Panc1 (cell line): ENCODE data around the gene KCTD19. TPM values are rescaled to one million over a fixed set of nuclear protein-coding genes. Genes with fewer than 3 reads are reported as not detected.

Experiments used
- ATAC-seq: fragments of 200-7000 bp; cut with Tn5 transposase; 2 replicates; pipeline ENCODE4 v1.9.1; 2020; ENCODE audit warnings: mild to moderate bottlenecking, moderate library complexity
- BruUV-seq: library from RNA; stranded (reverse); fragments of 400-500 nt; replicated peaks from 2 replicates; lab custom pipeline; 2021; lab: Mats Ljungman, UMichigan
- CTCF ChIA-PET: fragments of 300-600 bp; sonication (Branson Sonifier 250); formaldehyde crosslinking; loops from one replicate; lab custom pipeline; 2022; ENCODE audit warnings: antibody characterized with exemption; lab: Charles Lee
- POLR2A ChIA-PET: fragments of 300-600 bp; sonication (Branson Sonifier 250); formaldehyde crosslinking; loops from one replicate; lab custom pipeline; 2022; ENCODE audit warnings: antibody characterized with exemption; lab: Charles Lee
- DNase-seq: peaks from one replicate; pipeline ENCODE4 v3.0.0-alpha.2; 2010; ENCODE audit warnings: low read depth, low spot score
- H3K27ac ChIP-seq: 2 replicates; pipeline ENCODE4 v1.5.1; 2011; ENCODE audit warnings: mild to moderate bottlenecking, low read length, inconsistent platforms
- H3K27me3 ChIP-seq: fragments of 200-500 bp; sonication (Bioruptor generic); 2 replicates; pipeline ENCODE4 v1.6.0; 2014; ENCODE audit warnings: low read length, inconsistent platforms; ENCODE audit not compliant: control insufficient read depth, insufficient read depth
- H3K36me3 ChIP-seq: fragments of 200-500 bp; sonication (Bioruptor generic); 2 replicates; pipeline ENCODE4 v1.5.1; 2014; ENCODE audit warnings: inconsistent platforms, mild to moderate bottlenecking, low read length, moderate library complexity; ENCODE audit not compliant: control insufficient read depth, insufficient read depth
- H3K4me1 ChIP-seq: 2 replicates; pipeline ENCODE4 v1.5.1; 2011; ENCODE audit warnings: inconsistent platforms, mild to moderate bottlenecking, low read length, moderate library complexity; ENCODE audit not compliant: control insufficient read depth, insufficient read depth
- H3K4me3 ChIP-seq, 2 experiments: 2 replicates each; pipeline ENCODE4 v1.5.1; 2011 to 2012; ENCODE audit warnings: low read depth in 2 of 2, low read length in 2 of 2, mild to moderate bottlenecking in 2 of 2, inconsistent platforms in 1 of 2, moderate library complexity in 1 of 2
- H3K9me3 ChIP-seq: fragments of 200-500 bp; sonication (Bioruptor generic); 2 replicates; pipeline ENCODE4 v1.5.1; 2014; ENCODE audit warnings: low read depth, mild to moderate bottlenecking, inconsistent platforms, low read length, moderate library complexity; ENCODE audit not compliant: control insufficient read depth, insufficient read depth
- POLR2AphosphoS5 ChIP-seq: IDR thresholded peaks from 2 replicates; pipeline ENCODE4 v1.6.1; 2012; ENCODE audit warnings: mild to moderate bottlenecking, low read depth, low read length, moderate library complexity
- SIN3A ChIP-seq: IDR thresholded peaks from 2 replicates; pipeline ENCODE4 v1.6.1; 2012; ENCODE audit warnings: low read depth, mild to moderate bottlenecking, low read length, moderate library complexity, borderline replicate concordance; ENCODE audit not compliant: insufficient read depth
- TCF7L2 ChIP-seq: IDR thresholded peaks from 2 replicates; pipeline ENCODE4 v1.6.1; 2011; ENCODE audit warnings: mild to moderate bottlenecking, low read depth, low read length, inconsistent platforms
- in situ Hi-C: cut with HindIII; loops from 2 replicates; pipeline ENCODE4 v1.10.0; 2016; ENCODE audit warnings: low sequenced_read_pairs, low pct_unique_long_range_greater_than_20kb
- intact Hi-C: fragments of 100-400 bp; cut with micrococcal nuclease; formaldehyde crosslinking; loops from one replicate; pipeline ENCODE4 v1.10.0; 2022; ENCODE audit not compliant: unreplicated experiment
- total RNA-seq: library from RNA; stranded (reverse); gene quantifications from one replicate; pipeline ENCODE4 v1.2.1, GENCODE V29; 2021; ENCODE audit not compliant: unreplicated experiment
- TF ChIP-seq, protein P1 (sequence below), 2 experiments: IDR thresholded peaks; 2 replicates each; pipeline ENCODE4 v1.6.1; 2011 to 2012; ENCODE audit warnings: low read depth in 2 of 2, control low read depth in 1 of 2, low read length in 1 of 2, mild to moderate bottlenecking in 1 of 2, moderate library complexity in 1 of 2; ENCODE audit not compliant: insufficient read depth in 1 of 2
- TF ChIP-seq, protein P2 (sequence below): fragments of 450-650 bp; IDR thresholded peaks from 2 replicates; pipeline ENCODE4 v1.5.1; 2017; ENCODE audit warnings: mild to moderate bottlenecking

Gene KCTD19
- total RNA-seq, 1 experiment from 2014 or later = 0.62 TPM

DNA sequence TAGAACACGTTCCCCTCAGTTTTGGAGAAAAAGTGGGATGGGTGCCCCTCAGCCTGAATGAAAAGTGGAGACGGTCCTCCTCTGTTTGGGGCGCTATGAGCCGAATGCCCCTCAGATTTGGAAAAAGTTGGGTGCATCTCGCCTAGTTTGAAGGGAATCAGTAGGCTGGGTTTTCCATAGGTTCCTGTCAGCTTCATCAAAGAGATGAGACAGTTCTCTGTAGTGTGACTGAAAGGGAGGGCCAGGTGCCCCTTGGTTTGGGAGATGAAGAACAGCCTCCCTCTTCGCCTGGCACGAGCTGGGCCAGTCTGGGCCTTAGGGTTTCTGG, 78.5 kb downstream of the KCTD19 start:
- no peaks in the 10 kb centered on the region for H3K27me3 ChIP-seq
- peaks cover 7% of the 10 kb centered on the region for H3K4me1 ChIP-seq
- in situ Hi-C loops = no loop called here

DNA sequence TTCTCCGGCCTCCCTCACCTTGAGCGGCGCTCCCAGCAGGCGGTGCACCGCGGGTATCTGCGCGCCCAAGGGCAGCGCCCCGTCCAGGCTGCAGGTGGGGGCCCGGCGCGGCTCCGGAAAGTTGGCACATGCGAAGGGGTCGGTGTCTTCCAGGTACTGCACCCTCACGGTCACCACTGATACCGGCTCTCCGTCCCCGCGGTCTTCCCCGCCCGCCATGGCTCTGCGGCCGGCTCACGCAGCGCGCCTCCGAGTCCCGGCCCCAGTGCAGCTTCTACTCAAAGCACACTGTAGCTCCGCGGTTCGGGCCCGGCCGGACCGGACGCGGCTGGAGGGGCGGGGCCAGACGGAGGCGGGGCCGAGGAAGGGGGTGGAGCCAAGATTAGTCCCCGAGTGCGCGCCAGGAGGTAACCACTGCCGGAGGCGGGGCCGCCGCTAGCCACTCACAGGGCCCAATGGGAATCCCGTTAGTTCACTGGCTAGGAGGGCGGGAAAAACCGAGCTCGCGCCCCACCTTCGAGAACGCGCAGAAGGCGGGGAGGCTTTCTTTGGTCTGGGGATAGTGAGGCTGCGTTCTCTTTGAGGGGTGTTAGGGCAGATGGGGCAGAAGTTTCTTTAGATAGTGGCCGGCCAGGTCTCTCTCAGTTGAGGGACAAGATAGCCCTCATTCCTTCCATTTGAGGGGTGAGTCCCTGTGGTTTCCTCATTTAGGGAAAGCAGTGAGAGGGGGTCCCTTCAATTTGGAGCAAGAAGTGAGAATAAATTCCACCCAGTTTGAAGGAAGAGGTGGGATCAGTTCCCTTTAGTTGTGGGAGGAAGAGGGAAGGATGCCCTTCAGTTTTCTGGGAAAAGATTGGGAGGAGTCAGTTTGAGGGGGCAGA, 79.1 kb downstream of the KCTD19 start, which contains the start of gene FHOD1:
FHOD1 (minus strand) TSS at position 290 of the 881 bp plus-strand sequence; CDS start at position 219, 71 bp downstream.
- ChIA-PET POLR2A (interaction anchor here (0.6 kb wide), 2 partner anchors 82 to 303 kb away, joined by 4 to 7 read pairs; no protein-coding TSS in a partner anchor), CTCF (interaction anchor here (0.6 kb wide), 1 partner anchor 66 kb away, joined by 6 read pairs; no protein-coding TSS in a partner anchor)
- H3K4me1 ChIP-seq = peaks cover 7% of the 10 kb centered on the region
- BruUV-seq = no TSS peak
- H3K27ac ChIP-seq = no peak within 1 kb of the TSS
- in situ Hi-C loops = no loop called here
- intact Hi-C loops = no loop called here
- no peaks in the 10 kb centered on the region; the same call in 1 of the 2 replicates for H3K36me3 ChIP-seq
- TF ChIP-seq, protein P1, sequence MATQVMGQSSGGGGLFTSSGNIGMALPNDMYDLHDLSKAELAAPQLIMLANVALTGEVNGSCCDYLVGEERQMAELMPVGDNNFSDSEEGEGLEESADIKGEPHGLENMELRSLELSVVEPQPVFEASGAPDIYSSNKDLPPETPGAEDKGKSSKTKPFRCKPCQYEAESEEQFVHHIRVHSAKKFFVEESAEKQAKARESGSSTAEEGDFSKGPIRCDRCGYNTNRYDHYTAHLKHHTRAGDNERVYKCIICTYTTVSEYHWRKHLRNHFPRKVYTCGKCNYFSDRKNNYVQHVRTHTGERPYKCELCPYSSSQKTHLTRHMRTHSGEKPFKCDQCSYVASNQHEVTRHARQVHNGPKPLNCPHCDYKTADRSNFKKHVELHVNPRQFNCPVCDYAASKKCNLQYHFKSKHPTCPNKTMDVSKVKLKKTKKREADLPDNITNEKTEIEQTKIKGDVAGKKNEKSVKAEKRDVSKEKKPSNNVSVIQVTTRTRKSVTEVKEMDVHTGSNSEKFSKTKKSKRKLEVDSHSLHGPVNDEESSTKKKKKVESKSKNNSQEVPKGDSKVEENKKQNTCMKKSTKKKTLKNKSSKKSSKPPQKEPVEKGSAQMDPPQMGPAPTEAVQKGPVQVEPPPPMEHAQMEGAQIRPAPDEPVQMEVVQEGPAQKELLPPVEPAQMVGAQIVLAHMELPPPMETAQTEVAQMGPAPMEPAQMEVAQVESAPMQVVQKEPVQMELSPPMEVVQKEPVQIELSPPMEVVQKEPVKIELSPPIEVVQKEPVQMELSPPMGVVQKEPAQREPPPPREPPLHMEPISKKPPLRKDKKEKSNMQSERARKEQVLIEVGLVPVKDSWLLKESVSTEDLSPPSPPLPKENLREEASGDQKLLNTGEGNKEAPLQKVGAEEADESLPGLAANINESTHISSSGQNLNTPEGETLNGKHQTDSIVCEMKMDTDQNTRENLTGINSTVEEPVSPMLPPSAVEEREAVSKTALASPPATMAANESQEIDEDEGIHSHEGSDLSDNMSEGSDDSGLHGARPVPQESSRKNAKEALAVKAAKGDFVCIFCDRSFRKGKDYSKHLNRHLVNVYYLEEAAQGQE (IDR thresholded peaks at IDR 0.05; ENCODE audit: insufficient read depth in 1 of 2, low read depth in 2 of 2, low read length in 1 of 2) = no peak
- TF ChIP-seq SIN3A (no peak), POLR2AphosphoS5 (no peak), TCF7L2 (no peak)
- TF ChIP-seq, protein P2, sequence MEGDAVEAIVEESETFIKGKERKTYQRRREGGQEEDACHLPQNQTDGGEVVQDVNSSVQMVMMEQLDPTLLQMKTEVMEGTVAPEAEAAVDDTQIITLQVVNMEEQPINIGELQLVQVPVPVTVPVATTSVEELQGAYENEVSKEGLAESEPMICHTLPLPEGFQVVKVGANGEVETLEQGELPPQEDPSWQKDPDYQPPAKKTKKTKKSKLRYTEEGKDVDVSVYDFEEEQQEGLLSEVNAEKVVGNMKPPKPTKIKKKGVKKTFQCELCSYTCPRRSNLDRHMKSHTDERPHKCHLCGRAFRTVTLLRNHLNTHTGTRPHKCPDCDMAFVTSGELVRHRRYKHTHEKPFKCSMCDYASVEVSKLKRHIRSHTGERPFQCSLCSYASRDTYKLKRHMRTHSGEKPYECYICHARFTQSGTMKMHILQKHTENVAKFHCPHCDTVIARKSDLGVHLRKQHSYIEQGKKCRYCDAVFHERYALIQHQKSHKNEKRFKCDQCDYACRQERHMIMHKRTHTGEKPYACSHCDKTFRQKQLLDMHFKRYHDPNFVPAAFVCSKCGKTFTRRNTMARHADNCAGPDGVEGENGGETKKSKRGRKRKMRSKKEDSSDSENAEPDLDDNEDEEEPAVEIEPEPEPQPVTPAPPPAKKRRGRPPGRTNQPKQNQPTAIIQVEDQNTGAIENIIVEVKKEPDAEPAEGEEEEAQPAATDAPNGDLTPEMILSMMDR = no peak
- H3K9me3 ChIP-seq = no peaks in the 10 kb centered on the region
- H3K4me3 ChIP-seq = peak within 1 kb of the TSS; percentile 64 to 73
- no peaks in the 10 kb centered on the region for H3K27me3 ChIP-seq
- ATAC-seq (peak; percentile 86), DNase-seq (no peak)

More for the DNA sequence above, 78.5 kb downstream of the KCTD19 start:
- TF ChIP-seq SIN3A = no peak
- TF ChIP-seq, protein P1 (IDR thresholded peaks at IDR 0.05; ENCODE audit: insufficient read depth in 1 of 2, low read depth in 2 of 2, low read length in 1 of 2) = no peak
- TF ChIP-seq TCF7L2 = no peak
- no peak for TF ChIP-seq POLR2AphosphoS5
- TF ChIP-seq, protein P2 = no peak
- H3K27ac ChIP-seq = no peak overlapping the region
- BruUV-seq = no TSS peak
- DNase-seq = no peak
- H3K36me3 ChIP-seq = no peaks in the 10 kb centered on the region; the same call in 1 of the 2 replicates
- H3K4me3 ChIP-seq = peak overlapping the region; percentile 64 to 73
- ATAC-seq = 0 out of 2 replicates have a peak, but pooled peaks have one; percentile 7
- CTCF ChIA-PET = interaction anchor here (0.6 kb wide), 1 partner anchor 66 kb away, joined by 6 read pairs; no protein-coding TSS in a partner anchor
- H3K9me3 ChIP-seq = no peaks in the 10 kb centered on the region
- POLR2A ChIA-PET = interaction anchor here (0.6 kb wide), 1 partner anchor 304 kb away, joined by 7 read pairs; no protein-coding TSS in a partner anchor
- intact Hi-C loops = no loop called here
